Measurements from ENCODE around the gene NECTIN4.

The NECTIN4 gene

GRCh38 chr1:161094481-161094880 lies 5.1 kb upstream of the NECTIN4 start:
- Histone ChIP-seq H3K27me3 (ENCODE audit: low read length) (no peaks in the 10 kb centered on the region), H3K9ac (ENCODE audit: low read length) (no peak overlapping the region), H4K20me1 (ENCODE audit: low read depth, low read length) (no peaks in the 10 kb centered on the region), H3K79me2 (ENCODE audit: insufficient read depth, low read length) (no peaks in the 10 kb centered on the region), H3K36me3 (ENCODE audit: low read length) (no peaks in the 10 kb centered on the region), H3F3A (ENCODE audit: insufficient read depth) (no peaks in the 10 kb centered on the region), H3K4me2 (ENCODE audit: low read depth, low read length, poor library complexity, severe bottlenecking) (no peak overlapping the region), H2AFZ (ENCODE audit: low read depth, low read length, severe bottlenecking) (no peak overlapping the region), H3K27ac (ENCODE audit: low read depth, low read length) (no peak overlapping the region), H3K4me3 (ENCODE audit: insufficient read depth, low read length, poor library complexity, severe bottlenecking) (no peak overlapping the region), H3K9me2 (replicated peaks; ENCODE audit: insufficient read depth, low read length) (no peaks in the 10 kb centered on the region), H3K9me3 (ENCODE audit: insufficient read depth, low read length) (no peaks in the 10 kb centered on the region)
- TF ChIP-seq, protein P1, sequence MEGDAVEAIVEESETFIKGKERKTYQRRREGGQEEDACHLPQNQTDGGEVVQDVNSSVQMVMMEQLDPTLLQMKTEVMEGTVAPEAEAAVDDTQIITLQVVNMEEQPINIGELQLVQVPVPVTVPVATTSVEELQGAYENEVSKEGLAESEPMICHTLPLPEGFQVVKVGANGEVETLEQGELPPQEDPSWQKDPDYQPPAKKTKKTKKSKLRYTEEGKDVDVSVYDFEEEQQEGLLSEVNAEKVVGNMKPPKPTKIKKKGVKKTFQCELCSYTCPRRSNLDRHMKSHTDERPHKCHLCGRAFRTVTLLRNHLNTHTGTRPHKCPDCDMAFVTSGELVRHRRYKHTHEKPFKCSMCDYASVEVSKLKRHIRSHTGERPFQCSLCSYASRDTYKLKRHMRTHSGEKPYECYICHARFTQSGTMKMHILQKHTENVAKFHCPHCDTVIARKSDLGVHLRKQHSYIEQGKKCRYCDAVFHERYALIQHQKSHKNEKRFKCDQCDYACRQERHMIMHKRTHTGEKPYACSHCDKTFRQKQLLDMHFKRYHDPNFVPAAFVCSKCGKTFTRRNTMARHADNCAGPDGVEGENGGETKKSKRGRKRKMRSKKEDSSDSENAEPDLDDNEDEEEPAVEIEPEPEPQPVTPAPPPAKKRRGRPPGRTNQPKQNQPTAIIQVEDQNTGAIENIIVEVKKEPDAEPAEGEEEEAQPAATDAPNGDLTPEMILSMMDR (IDR thresholded peaks at IDR 0.05; ENCODE audit: insufficient read depth, low read length, poor library complexity, severe bottlenecking), result no peak
- no peak for TF ChIP-seq EZH2phosphoT487 (conservative IDR thresholded peaks at IDR 0.05; ENCODE audit: low read length)

DNA sequence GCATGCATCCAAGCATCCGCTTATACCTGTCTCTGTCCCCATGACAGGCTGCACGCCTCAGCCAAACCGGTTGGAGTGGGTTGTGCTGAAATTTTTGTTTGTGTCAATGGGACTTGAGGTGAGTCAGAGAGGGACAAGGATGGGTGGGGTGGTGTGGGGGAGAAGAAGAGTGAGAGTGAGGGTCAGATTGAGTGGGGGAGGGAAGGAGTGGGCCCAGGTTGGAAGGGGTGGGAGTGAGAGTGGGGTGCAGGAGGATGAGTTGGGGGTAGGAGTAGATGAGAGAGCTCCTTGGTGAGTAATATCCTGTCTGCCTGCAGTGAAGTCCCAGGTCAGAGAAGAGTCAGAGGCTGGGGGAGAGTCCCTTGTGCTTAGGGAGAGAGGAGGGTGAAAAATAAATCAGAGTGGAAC lies 3.3 kb upstream of the NECTIN4 start:
- TF ChIP-seq, protein P1 (IDR thresholded peaks at IDR 0.05; ENCODE audit: insufficient read depth, low read length, poor library complexity, severe bottlenecking), result no peak
- no peak for TF ChIP-seq EZH2phosphoT487 (conservative IDR thresholded peaks at IDR 0.05; ENCODE audit: low read length)
- no peaks in the 10 kb centered on the region for H3F3A ChIP-seq (ENCODE audit: insufficient read depth)
- H3K4me2 ChIP-seq (ENCODE audit: low read depth, low read length, poor library complexity, severe bottlenecking), result no peak overlapping the region
- H4K20me1 ChIP-seq (ENCODE audit: low read depth, low read length), result no peaks in the 10 kb centered on the region
- H2AFZ ChIP-seq (ENCODE audit: low read depth, low read length, severe bottlenecking), result no peak overlapping the region
- no peaks in the 10 kb centered on the region for H3K36me3 ChIP-seq (ENCODE audit: low read length)
- no peaks in the 10 kb centered on the region for H3K27me3 ChIP-seq (ENCODE audit: low read length)
- H3K9me2 ChIP-seq (replicated peaks; ENCODE audit: insufficient read depth, low read length), result no peaks in the 10 kb centered on the region
- H3K9ac ChIP-seq (ENCODE audit: low read length), result no peak overlapping the region
- H3K27ac ChIP-seq (ENCODE audit: low read depth, low read length), result no peak overlapping the region
- no peak overlapping the region for H3K4me3 ChIP-seq (ENCODE audit: insufficient read depth, low read length, poor library complexity, severe bottlenecking)
- no peaks in the 10 kb centered on the region for H3K79me2 ChIP-seq (ENCODE audit: insufficient read depth, low read length)
- H3K9me3 ChIP-seq (ENCODE audit: insufficient read depth, low read length), result no peaks in the 10 kb centered on the region

- Histone ChIP-seq H3K9me2 (replicated peaks; ENCODE audit: insufficient read depth, low read length) (no peaks in the 10 kb centered on the region), H3K4me3 (ENCODE audit: insufficient read depth, low read length, poor library complexity, severe bottlenecking) (no peak overlapping the region), H3K27ac (ENCODE audit: low read depth, low read length) (no peak overlapping the region), H3K36me3 (ENCODE audit: low read length) (no peaks in the 10 kb centered on the region), H3K9ac (ENCODE audit: low read length) (no peak overlapping the region), H3K9me3 (ENCODE audit: insufficient read depth, low read length) (no peaks in the 10 kb centered on the region), H2AFZ (ENCODE audit: low read depth, low read length, severe bottlenecking) (no peak overlapping the region), H3K27me3 (ENCODE audit: low read length) (no peaks in the 10 kb centered on the region), H3F3A (ENCODE audit: insufficient read depth) (no peaks in the 10 kb centered on the region), H3K4me2 (ENCODE audit: low read depth, low read length, poor library complexity, severe bottlenecking) (no peak overlapping the region), H4K20me1 (ENCODE audit: low read depth, low read length) (no peaks in the 10 kb centered on the region), H3K79me2 (ENCODE audit: insufficient read depth, low read length) (no peaks in the 10 kb centered on the region)
- TF ChIP-seq EZH2phosphoT487 (conservative IDR thresholded peaks at IDR 0.05; ENCODE audit: low read length), result no peak
- TF ChIP-seq, protein P1 (IDR thresholded peaks at IDR 0.05; ENCODE audit: insufficient read depth, low read length, poor library complexity, severe bottlenecking), result no peak
Measured at GRCh38 chr1:161091796-161092507, 2.6 kb upstream of the NECTIN4 start.
